HG03432 (cell line): ENCODE results near the gene NCOR1.
"Not testable (repeated sequence)": the region's sequence is repeated elsewhere in the genome, so short reads cannot be mapped to it uniquely, and the experiment has no call there.

Experiments
- ATAC-seq: cut with Tn5 transposase; IDR thresholded peaks from one replicate; pipeline ENCODE4 v1.9.1; 2021; ENCODE audit warnings: mild to moderate bottlenecking, moderate library complexity; ENCODE audit not compliant: unreplicated experiment

The NCOR1 gene

DNA sequence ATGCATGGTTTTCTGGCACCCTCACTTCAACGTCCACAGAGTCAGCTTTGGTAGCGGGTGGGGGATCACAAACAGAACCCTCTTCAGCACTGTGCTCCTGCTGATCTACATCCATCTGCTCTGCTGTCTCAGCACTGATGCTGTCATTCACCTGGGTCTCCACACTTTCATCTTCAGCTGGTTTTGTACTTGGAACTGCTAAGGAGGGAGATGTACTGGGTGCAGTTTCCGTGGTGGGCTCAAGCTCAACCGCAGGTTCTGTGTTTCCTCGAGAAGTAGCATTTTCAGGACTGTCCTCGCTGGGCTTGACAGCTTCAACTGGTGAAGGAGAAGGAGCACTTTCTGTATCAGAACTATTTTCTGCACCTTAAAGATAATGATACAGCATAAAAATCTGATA lies 113.9 kb downstream of the NCOR1 start:
- ATAC-seq, result no peak

DNA sequence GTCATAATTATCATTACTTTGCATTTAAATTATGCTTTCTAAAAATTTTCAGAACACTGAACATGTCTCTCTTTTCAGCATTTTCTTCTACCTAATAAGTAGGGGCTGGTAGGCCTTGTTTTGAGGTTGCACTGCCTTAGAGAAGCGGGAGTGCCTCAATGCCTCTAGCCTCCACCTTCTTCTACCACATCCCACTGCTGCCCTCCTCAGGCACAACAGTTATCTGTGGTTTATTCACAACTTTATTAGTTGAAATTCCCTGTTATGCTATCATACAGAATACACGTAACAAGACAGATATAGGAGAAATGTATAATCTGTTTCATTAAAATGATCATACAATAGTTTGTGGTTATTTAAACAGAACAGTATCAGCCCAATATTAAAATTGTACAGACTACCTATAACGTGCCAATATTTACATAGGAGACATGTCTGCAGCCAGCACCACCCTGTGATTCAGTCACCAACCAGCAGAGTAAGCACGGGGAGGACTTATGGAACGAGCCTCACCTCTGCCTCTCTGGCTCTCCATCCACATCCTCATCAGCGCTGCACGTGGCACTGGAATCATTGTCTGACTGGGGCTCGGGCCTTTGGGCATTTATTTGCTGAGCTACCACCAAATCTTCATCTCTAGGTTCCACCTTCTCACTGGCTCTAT lies 114.5 kb downstream of the NCOR1 start:
- no peak for ATAC-seq

DNA sequence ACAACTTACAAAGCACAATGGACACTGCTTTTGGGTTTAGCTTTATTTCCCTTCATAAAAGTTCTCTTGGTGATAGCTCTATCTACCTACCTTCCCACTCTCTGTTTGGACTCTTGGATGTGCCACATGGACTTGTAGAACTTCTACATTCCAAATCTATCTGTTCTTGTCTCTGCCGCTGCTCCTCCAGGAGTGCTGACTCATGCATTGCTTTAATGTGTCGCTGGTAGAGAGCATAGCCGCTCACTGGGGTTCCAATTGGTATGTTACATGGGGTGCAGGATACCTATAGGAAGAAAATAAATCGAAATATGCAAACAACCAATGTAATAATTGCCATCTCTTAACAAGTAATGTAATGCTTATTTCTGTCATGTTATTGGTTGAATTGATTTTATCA lies 123.6 kb downstream of the NCOR1 start:
- no peak for ATAC-seq

DNA sequence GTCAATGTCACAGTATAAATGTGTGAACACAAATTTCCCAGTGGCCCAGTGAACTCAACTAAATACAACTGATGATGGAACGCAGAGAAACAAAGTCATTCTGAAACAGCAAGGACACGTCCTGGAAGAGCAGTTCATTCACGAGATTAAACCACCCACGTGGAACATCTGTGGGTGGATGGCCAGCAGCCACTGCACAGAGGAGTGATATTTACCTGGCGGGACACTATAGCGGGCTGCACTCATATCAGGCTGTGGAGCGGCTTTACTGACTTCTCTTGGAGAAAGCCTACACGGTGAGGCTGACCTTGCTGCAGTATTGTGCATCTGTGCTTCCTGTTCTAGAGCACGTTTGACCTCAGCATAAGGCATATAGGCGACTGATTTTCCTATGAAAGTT lies 128.4 kb downstream of the NCOR1 start:
- ATAC-seq, result no peak

DNA sequence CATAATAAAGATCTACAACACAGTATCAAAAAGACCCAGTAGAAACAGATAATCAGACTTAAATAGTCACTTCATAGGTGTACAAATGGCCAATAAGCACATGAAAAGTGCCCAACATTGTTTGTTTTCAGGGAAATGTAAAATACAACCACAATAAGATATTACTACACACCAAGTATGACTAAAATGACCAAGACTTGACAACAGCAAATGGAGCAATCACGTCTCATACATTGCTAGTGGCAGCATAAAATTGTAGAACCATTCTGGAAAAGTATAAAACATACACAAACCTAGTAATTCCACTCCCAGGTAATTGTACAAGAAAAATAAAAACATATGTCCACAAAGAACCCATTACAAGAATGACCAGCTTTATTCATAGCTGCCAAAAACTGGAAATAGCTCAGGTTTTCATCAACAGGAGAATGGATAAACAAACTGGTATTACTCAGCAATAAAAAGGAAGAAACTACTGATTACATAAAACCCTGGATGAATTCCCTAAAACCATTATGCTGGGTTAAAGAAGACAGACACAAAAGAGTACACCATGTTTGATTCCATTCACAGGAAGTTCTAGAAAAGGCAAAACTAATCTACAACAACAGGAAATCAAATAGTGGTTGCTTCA lies 130.2 kb downstream of the NCOR1 start:
- ATAC-seq, result no peak

GRCh38 chr17:16083223-16083622 lies 132.1 kb downstream of the NCOR1 start:
- ATAC-seq, result no peak

DNA sequence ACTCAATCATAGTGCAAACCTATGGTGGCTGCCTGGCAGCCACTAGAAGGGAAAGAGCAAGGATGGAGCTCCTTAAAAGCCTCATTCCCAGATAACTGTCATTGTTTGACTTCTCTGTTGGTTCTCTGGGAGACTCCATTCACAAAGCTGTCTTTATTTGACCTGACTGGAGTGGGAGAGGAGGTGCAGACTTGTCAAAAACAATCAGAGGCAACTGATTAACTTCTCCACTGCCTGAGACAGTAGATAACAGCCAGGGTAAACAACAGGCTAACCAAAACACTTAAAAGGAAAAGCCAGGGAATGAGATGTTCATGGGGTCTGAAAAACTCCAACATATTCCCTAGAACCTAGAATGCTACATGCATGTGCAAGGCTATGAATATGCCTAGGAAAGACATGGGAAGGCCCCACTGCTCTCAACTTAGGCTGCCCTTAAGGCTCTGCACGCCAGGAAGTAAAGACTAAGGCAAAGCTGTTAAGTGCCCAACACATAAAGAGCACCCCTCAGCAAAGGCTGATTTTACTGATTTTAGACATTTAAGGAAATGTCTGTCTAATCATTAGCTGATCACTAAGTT lies 133.7 kb downstream of the NCOR1 start:
- no peak for ATAC-seq

DNA sequence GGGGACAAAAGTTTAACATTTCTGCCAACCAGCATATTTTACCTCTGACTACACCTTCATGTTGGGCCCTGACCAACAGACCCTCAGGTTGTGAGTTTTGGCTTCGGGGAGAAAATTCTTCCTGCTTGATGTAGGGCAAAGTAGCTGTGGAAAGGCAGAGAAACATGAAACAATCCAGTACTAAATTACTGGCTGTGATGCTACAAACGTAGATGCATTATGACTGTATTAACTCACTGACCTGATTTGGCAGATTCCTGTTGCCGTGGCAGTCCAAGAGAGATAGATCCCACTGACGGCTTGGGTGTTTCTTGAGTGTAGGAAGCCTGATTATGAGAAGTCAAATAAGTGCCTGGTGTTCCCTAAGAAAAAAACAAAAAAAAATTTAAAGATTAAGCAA lies 135.0 kb downstream of the NCOR1 start:
- ATAC-seq, result no peak

DNA sequence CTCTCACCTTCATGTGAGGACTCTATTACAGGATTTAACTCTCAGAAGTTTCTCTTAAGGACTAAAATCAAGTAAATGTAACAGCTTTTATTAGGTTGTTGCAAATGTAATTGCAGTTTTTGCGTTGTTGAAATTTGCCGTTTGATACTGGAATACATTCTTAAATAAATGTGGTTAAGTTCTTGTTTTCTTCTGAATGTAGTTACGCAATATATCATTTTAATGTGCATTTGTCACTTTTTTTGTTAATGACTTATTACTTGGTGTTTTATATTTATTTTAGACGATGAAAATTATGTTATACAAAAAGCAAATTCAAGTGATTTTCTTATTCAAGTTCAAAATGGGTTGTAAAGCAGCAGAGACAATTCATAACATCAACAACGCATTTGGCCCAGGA lies 139.4 kb downstream of the NCOR1 start:
- no peak for ATAC-seq

- no peak for ATAC-seq
These were observed 140.9 kb downstream of the NCOR1 start for GRCh38 chr17:16074423-16074822.

DNA sequence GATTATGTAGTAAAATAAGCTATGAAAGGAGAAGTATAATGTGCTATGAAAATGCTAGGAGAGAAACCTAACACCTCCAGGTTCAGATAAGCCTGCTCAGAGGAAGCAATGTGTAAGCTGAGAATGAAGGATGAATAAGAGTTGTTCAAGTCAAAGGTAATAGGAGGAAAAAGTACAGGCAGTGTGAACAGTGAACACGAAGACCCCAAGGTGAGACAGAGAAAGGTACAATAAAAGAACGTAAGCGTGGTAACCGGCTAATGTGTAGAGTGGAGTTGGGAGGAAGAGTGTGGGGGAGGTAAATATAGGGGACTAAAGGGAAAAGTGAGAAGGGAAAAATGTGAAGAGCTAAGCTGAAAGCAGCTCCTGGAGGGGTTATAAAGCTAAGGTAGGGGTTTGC lies 141.5 kb downstream of the NCOR1 start:
- no peak for ATAC-seq

DNA sequence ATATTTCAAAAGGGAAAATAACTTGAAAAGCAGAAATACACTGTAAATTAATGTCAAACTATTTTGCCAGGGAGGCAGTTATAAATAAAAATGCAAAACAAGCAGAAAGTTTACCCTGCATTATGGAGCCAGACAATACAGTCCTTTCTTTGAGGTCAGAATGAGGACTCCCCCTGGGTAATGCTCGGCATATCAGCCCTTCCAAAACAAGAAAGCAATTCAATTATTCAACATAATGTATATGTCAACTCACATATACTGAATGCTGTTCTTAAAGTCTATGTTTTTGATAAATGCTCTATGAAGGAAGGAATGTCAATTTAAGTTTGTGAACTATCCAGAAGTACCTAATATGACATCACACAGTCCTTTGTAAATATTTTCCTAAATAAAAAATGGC lies 143.3 kb downstream of the NCOR1 start:
- no peak for ATAC-seq

GRCh38 chr17:16068323-16068722 lies 147.0 kb downstream of the NCOR1 start:
- ATAC-seq, result no peak

DNA sequence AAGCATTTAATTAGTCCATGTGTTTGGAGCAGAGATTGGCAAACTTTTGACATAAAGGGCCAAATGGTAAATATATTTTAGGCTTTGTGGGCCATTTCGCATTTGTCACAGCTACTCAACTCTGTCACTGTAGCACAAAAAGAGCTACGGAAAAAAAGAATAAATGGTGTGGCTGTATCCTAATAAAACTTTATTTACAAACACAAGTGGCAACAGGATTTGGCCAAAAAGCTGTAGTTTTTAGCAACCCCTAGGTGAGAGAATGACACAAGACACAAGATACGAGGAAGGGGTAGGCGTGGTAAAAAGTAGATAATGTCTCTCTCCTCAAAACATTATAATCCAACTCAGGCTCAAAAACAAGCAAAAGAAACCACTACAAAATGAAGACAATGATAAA lies 149.2 kb downstream of the NCOR1 start:
- no peak for ATAC-seq

GRCh38 chr17:16061631-16062030 lies 153.7 kb downstream of the NCOR1 start:
- ATAC-seq, result no peak

DNA sequence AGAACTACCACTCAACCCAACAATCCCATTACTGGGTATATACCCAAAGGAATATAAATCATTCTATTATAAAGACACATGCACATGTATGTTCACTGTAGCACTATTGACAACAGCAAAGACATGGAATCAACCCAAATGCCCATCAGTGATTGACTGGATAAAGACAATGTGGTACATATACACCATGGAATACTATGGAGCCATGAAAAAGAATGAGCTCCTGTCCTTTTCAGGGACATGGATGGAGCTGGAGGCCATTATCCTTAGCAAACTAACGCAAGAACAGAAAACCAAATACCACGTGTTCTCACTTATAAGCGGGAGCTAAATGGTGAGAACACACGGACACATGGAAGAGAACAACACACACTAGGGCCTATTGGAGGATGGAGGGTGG lies 160.2 kb downstream of the NCOR1 start:
- not testable (repeated sequence) for ATAC-seq

- ATAC-seq, result no peak
These were observed 162.8 kb downstream of the NCOR1 start for GRCh38 chr17:16052486-16052885.

- ATAC-seq, result no peak
These were observed 164.5 kb downstream of the NCOR1 start for GRCh38 chr17:16050844-16051243.

- ATAC-seq, result no peak
These were observed 166.4 kb downstream of the NCOR1 start for GRCh38 chr17:16048811-16049449.

DNA sequence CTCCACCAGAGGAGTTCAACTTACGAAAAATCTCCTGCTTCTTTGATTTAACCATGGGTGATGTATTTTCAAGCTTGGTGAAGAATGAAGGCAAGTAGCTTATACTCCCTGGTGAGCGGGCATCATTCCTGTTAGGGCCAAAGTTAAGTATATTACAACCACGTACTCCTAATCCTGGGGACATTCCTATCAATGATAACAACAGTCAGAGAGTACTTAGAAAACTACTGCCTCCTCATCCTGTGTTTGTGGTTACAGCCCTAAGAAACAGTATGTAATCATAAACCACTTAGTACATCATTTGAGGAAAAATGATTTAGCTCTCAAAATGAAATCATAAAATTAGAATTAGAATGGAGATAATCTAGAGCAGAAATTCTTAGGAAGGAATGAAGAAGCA lies 168.4 kb downstream of the NCOR1 start:
- ATAC-seq, result no peak

GRCh38 chr17:16044487-16044886 lies 170.8 kb downstream of the NCOR1 start:
- no peak for ATAC-seq

- no peak for ATAC-seq
These were observed 174.6 kb downstream of the NCOR1 start for GRCh38 chr17:16040710-16041251.
